H1 (cell line): Measurements from ENCODE around the gene PCIF1. TPM values are rescaled to one million over a fixed set of nuclear protein-coding genes. Genes with fewer than 3 reads are reported as not detected.

Experiments
- BACH1 ChIP-seq: IDR thresholded peaks from 2 replicates; pipeline ENCODE4 v1.6.1; 2012; ENCODE audit warnings: low read length, improper control_type of control experiment
- BRCA1 ChIP-seq: IDR thresholded peaks from 2 replicates; pipeline ENCODE4 v1.6.1; 2012; ENCODE audit warnings: low read depth, low read length, improper control_type of control experiment
- CBX8 ChIP-seq: fragments of 300-800, 300-1000 bp; sonication (generic); IDR thresholded peaks from 2 replicates; pipeline ENCODE4 v1.7.1; 2016; ENCODE audit warnings: low read depth, low read length, borderline replicate concordance
- CHD1 ChIP-seq: IDR thresholded peaks from 2 replicates; pipeline ENCODE4 v1.6.1; 2012; ENCODE audit warnings: low read depth, low read length, improper control_type of control experiment
- HDAC6 ChIP-seq: IDR thresholded peaks from one replicate; pipeline ENCODE4 v1.7.1; 2012; ENCODE audit warnings: low read depth, mild to moderate bottlenecking, inconsistent platforms, low read length, moderate library complexity
- JUN ChIP-seq: IDR thresholded peaks from 2 replicates; pipeline ENCODE4 v1.6.1; 2011; ENCODE audit warnings: low read depth, mild to moderate bottlenecking, improper control_type of control experiment, low read length
- KDM1A ChIP-seq: fragments of 200-600, 300-600 bp; sonication (generic); IDR thresholded peaks from 2 replicates; pipeline ENCODE4 v1.7.1; 2016; ENCODE audit warnings: mild to moderate bottlenecking, low read length, borderline replicate concordance
- RNF2 ChIP-seq: fragments of 200-900, 300-1000 bp; sonication (generic); IDR thresholded peaks from 2 replicates; pipeline ENCODE4 v1.7.1; 2016; ENCODE audit warnings: borderline replicate concordance, low read depth, mild to moderate bottlenecking, antibody characterized with exemption, low read length; ENCODE audit not compliant: poor library complexity, severe bottlenecking; ENCODE audit errors: missing control alignments
- RXRA ChIP-seq: IDR thresholded peaks from 2 replicates; pipeline ENCODE4 v1.6.1; 2011; ENCODE audit warnings: low read depth, mild to moderate bottlenecking, low read length, moderate library complexity; ENCODE audit not compliant: insufficient read depth
- SIX5 ChIP-seq: IDR thresholded peaks from 2 replicates; pipeline ENCODE4 v1.6.1; 2011; ENCODE audit warnings: mild to moderate bottlenecking, low read depth, low read length
- TAF1 ChIP-seq: IDR thresholded peaks from 2 replicates; pipeline ENCODE4 v1.6.1; 2011; ENCODE audit warnings: mild to moderate bottlenecking, low read depth, low read length
- ZNF274 ChIP-seq: IDR thresholded peaks from 2 replicates; pipeline ENCODE4 v1.7.0; 2012; ENCODE audit warnings: low read length, borderline replicate concordance; ENCODE audit errors: extremely low read depth
- polyA plus RNA-seq, 7 experiments: library from polyadenylated mRNA; depleted of rRNA in 3 of 7; stranded (reverse) in 5 of 7; unstranded in 2 of 7; fragments of >200 nt in 5 of 7; fragments of 200-250 nt in 2 of 7; gene quantifications; 1 replicate in 5 of 7; 2 replicates in 1 of 7; 4 replicates in 1 of 7; pipeline versions ENCODE4 v1.2.1 to v1.2.3, GENCODE V29; 2011 to 2013; ENCODE audit warnings: missing spikeins in 2 of 7, mixed read lengths in 2 of 7
- total RNA-seq: library from RNA; stranded (reverse); fragmentation: NEBNext Ultra II Directional; extraction: Animal tissue kit (Norgen Biotek cat#: 25700); gene quantifications from 2 replicates; pipeline ENCODE4 v1.2.1, GENCODE V29; 2021
- TF ChIP-seq, protein P1 (sequence below): fragments of 300-600 bp; sonication (generic); IDR thresholded peaks from 2 replicates; pipeline ENCODE4 v1.7.1; 2012; ENCODE audit warnings: low read length, moderate library complexity, mild to moderate bottlenecking, inconsistent platforms; ENCODE audit not compliant: insufficient replicate concordance

PCIF1 gene
- total and polyA plus RNA-seq, 2 of the 8 experiments (the other 6 are each of a cell fraction or from before 2014, with no cell fraction given) = 30.3 to 30.6 TPM

DNA sequence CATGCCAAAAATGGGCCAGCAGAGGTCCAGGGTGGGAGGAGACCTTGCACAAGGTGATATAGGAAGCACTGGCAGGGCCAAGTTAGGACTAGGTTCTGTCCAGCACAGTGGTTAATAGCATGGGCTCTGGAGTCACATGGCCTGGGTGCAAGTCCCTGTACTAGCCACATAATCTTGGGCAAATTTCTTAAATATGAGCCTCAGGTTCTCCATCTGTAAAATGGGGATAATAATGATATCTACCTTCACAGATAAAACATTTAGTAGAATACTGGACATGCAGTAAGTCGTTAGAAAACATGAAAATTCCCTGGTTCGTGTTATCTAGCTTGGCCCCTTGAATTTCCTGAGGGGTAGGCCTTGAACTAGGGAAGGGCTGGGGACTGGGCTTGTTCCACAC is 37.2 kb upstream of the PCIF1 start (continued):
- TF ChIP-seq, protein P1, sequence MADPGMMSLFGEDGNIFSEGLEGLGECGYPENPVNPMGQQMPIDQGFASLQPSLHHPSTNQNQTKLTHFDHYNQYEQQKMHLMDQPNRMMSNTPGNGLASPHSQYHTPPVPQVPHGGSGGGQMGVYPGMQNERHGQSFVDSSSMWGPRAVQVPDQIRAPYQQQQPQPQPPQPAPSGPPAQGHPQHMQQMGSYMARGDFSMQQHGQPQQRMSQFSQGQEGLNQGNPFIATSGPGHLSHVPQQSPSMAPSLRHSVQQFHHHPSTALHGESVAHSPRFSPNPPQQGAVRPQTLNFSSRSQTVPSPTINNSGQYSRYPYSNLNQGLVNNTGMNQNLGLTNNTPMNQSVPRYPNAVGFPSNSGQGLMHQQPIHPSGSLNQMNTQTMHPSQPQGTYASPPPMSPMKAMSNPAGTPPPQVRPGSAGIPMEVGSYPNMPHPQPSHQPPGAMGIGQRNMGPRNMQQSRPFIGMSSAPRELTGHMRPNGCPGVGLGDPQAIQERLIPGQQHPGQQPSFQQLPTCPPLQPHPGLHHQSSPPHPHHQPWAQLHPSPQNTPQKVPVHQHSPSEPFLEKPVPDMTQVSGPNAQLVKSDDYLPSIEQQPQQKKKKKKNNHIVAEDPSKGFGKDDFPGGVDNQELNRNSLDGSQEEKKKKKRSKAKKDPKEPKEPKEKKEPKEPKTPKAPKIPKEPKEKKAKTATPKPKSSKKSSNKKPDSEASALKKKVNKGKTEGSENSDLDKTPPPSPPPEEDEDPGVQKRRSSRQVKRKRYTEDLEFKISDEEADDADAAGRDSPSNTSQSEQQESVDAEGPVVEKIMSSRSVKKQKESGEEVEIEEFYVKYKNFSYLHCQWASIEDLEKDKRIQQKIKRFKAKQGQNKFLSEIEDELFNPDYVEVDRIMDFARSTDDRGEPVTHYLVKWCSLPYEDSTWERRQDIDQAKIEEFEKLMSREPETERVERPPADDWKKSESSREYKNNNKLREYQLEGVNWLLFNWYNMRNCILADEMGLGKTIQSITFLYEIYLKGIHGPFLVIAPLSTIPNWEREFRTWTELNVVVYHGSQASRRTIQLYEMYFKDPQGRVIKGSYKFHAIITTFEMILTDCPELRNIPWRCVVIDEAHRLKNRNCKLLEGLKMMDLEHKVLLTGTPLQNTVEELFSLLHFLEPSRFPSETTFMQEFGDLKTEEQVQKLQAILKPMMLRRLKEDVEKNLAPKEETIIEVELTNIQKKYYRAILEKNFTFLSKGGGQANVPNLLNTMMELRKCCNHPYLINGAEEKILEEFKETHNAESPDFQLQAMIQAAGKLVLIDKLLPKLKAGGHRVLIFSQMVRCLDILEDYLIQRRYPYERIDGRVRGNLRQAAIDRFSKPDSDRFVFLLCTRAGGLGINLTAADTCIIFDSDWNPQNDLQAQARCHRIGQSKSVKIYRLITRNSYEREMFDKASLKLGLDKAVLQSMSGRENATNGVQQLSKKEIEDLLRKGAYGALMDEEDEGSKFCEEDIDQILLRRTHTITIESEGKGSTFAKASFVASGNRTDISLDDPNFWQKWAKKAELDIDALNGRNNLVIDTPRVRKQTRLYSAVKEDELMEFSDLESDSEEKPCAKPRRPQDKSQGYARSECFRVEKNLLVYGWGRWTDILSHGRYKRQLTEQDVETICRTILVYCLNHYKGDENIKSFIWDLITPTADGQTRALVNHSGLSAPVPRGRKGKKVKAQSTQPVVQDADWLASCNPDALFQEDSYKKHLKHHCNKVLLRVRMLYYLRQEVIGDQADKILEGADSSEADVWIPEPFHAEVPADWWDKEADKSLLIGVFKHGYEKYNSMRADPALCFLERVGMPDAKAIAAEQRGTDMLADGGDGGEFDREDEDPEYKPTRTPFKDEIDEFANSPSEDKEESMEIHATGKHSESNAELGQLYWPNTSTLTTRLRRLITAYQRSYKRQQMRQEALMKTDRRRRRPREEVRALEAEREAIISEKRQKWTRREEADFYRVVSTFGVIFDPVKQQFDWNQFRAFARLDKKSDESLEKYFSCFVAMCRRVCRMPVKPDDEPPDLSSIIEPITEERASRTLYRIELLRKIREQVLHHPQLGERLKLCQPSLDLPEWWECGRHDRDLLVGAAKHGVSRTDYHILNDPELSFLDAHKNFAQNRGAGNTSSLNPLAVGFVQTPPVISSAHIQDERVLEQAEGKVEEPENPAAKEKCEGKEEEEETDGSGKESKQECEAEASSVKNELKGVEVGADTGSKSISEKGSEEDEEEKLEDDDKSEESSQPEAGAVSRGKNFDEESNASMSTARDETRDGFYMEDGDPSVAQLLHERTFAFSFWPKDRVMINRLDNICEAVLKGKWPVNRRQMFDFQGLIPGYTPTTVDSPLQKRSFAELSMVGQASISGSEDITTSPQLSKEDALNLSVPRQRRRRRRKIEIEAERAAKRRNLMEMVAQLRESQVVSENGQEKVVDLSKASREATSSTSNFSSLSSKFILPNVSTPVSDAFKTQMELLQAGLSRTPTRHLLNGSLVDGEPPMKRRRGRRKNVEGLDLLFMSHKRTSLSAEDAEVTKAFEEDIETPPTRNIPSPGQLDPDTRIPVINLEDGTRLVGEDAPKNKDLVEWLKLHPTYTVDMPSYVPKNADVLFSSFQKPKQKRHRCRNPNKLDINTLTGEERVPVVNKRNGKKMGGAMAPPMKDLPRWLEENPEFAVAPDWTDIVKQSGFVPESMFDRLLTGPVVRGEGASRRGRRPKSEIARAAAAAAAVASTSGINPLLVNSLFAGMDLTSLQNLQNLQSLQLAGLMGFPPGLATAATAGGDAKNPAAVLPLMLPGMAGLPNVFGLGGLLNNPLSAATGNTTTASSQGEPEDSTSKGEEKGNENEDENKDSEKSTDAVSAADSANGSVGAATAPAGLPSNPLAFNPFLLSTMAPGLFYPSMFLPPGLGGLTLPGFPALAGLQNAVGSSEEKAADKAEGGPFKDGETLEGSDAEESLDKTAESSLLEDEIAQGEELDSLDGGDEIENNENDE = no peak
- TF ChIP-seq TAF1 = no peak
- TF ChIP-seq BACH1 = no peak
- TF ChIP-seq CBX8 = no peak
- no peak for TF ChIP-seq RNF2
- TF ChIP-seq SIX5 = no peak
- no peak for TF ChIP-seq ZNF274
- TF ChIP-seq BRCA1 = no peak
- no peak for TF ChIP-seq JUN
- TF ChIP-seq HDAC6 = no peak
- TF ChIP-seq KDM1A = no peak
- no peak for TF ChIP-seq RXRA
- no peak for TF ChIP-seq CHD1
